ENCODE data around the gene LY6G6C. TPM values are rescaled to one million over a fixed set of nuclear protein-coding genes. Genes with fewer than 3 reads are reported as not detected.

The LY6G6C gene
- total and polyA plus RNA-seq, 2 experiments from 2014 or later, result not detected

DNA sequence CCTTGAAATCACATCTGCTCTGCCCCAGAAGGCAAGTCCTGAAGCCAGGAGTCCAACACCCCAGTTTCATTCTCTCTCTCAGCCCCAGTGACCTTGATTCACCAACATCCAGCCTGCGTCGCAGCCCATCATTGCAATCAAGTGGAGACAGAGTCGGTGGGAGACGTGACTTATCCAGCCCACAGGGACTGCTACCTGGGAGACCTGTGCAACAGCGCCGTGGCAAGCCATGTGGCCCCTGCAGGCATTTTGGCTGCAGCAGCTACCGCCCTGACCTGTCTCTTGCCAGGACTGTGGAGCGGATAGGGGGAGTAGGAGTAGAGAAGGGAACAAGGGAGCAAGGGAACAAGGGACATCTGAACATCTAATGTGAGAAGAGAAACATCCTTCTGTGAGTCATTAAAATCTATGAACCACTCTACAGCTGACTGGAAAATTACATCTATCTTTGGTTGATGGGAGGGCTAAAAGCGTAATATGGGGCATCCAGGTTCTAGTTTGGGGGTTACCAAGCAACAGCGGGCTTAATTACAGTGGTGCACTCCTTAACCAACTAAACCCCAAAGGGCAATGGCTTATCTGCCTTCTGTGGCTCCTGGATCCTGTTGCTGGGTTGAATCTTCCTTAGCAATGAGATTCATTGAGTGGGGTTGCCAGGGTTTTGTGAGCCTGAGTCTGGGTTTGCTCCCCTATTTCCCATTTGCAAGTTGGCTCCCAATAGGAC is 3.9 kb downstream of the LY6G6C start:
- peak; percentile 48 for TF ChIP-seq CREB1 (CRISPR knock-in tag; IDR thresholded peaks at IDR 0.05; ENCODE audit: low read depth)
- TF ChIP-seq, protein P1, sequence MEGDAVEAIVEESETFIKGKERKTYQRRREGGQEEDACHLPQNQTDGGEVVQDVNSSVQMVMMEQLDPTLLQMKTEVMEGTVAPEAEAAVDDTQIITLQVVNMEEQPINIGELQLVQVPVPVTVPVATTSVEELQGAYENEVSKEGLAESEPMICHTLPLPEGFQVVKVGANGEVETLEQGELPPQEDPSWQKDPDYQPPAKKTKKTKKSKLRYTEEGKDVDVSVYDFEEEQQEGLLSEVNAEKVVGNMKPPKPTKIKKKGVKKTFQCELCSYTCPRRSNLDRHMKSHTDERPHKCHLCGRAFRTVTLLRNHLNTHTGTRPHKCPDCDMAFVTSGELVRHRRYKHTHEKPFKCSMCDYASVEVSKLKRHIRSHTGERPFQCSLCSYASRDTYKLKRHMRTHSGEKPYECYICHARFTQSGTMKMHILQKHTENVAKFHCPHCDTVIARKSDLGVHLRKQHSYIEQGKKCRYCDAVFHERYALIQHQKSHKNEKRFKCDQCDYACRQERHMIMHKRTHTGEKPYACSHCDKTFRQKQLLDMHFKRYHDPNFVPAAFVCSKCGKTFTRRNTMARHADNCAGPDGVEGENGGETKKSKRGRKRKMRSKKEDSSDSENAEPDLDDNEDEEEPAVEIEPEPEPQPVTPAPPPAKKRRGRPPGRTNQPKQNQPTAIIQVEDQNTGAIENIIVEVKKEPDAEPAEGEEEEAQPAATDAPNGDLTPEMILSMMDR (conservative IDR thresholded peaks at IDR 0.05; ENCODE audit: low read depth in 2 of 2), result peak; percentile 64 to 67
- no peak for TF ChIP-seq STAT1 (IDR thresholded peaks at IDR 0.05; ENCODE audit: unreplicated experiment)
- Histone ChIP-seq H3K36me3 (ENCODE audit: insufficient read depth) (no peaks in the 10 kb centered on the region), H3K4me3 (no peak overlapping the region), H3K27me3 (ENCODE audit: insufficient read depth) (no peaks in the 10 kb centered on the region), H3K9me2 (ENCODE audit: insufficient read depth) (no peaks in the 10 kb centered on the region), H4K20me1 (replicated peaks; ENCODE audit: insufficient read depth) (no peaks in the 10 kb centered on the region), H3K4me2 (peak overlapping the region; percentile 19), H3F3A (replicated peaks; ENCODE audit: low read depth) (no peaks in the 10 kb centered on the region), H2AFZ (peak overlapping the region; percentile 72), H3K79me2 (replicated peaks; ENCODE audit: insufficient read depth) (no peaks in the 10 kb centered on the region), H3K4me1 (ENCODE audit: insufficient read depth) (peaks cover 34% of the 10 kb centered on the region), H3K27ac (ENCODE audit: low read depth) (no peak overlapping the region)
- ATAC-seq, result peak; percentile 82
- DNase-seq (ENCODE audit: low spot score), result peak; percentile 83
- peaks cover 39% of the 10 kb centered on the region for H3K4me1 Mint-ChIP-seq
- no peaks in the 10 kb centered on the region for H3K9me3 Mint-ChIP-seq
- no peak overlapping the region; the same call in 2 of the 3 replicates for H3K4me3 Mint-ChIP-seq
- peaks cover 19% of the 10 kb centered on the region for H3K27me3 Mint-ChIP-seq (ENCODE audit: insufficient read depth, low read depth, poor library complexity)
- H3K27ac Mint-ChIP-seq, result peak overlapping the region; percentile 10
- no peaks in the 10 kb centered on the region; the same call in 2 of the 3 replicates for H3K36me3 Mint-ChIP-seq (ENCODE audit: low read depth)

DNA sequence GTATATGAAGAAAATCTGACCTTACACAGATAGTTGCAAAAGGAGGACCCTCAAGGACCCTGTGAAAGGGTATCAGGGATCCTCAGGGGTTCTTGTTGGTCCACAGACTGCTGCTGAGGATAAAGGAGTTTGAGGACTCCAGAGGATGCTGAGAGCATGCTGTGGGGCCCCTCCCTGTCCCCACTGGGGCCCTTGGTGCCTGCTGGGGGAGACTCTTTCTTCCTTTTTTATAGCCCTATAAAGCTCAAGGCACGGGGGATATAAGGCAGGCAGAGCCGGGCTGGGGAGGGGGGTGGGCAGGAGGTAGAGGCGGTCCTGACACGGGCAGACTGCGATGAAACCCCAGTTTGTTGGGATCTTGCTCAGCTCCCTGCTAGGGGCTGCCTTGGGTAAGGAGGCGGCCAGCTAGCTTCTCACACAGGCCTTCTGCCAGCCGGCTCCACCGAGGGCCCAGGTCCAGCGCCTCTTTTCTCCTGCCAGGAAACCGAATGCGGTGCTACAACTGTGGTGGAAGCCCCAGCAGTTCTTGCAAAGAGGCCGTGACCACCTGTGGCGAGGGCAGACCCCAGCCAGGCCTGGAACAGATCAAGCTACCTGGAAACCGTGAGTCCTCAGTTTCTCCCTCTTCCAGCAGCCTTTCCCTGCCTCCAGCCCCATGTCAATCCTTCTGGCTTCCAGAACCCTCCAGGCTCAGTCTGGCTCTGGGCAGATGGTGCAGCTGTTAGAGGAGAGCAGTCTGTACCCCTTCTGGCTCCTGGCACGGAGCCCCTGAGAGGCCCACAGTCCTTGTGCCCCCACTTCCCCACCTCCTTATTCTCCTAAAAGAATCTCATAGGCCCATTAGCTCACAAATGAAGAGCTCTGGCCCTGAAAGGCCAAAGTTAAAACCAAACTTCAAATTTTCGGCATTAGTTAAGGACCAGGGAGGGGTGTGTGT is 6.3 kb downstream of the LY6G6C start, which contains the start of gene LY6G6D:
TSS of gene LY6G6D (plus strand) at position 327 of the 937 bp plus-strand sequence. CDS start at position 335, 8 bp downstream.
- Histone ChIP-seq H3K4me2 (peak within 1 kb of the TSS; percentile 71), H2AFZ (peak within 1 kb of the TSS; percentile 100), H3K4me1 (ENCODE audit: insufficient read depth) (peaks cover 34% of the 10 kb centered on the region), H4K20me1 (replicated peaks; ENCODE audit: insufficient read depth) (no peaks in the 10 kb centered on the region), H3K4me3 (no peak within 1 kb of the TSS), H3K36me3 (ENCODE audit: insufficient read depth) (no peaks in the 10 kb centered on the region), H3K79me2 (replicated peaks; ENCODE audit: insufficient read depth) (no peaks in the 10 kb centered on the region), H3F3A (replicated peaks; ENCODE audit: low read depth) (no peaks in the 10 kb centered on the region), H3K9me2 (ENCODE audit: insufficient read depth) (no peaks in the 10 kb centered on the region), H3K27me3 (ENCODE audit: insufficient read depth) (no peaks in the 10 kb centered on the region), H3K27ac (ENCODE audit: low read depth) (no peak within 1 kb of the TSS; the same call in 1 of the 2 replicates)
- DNase-seq (ENCODE audit: low spot score), result peak; percentile 24
- H3K36me3 Mint-ChIP-seq (ENCODE audit: low read depth), result no peaks in the 10 kb centered on the region; the same call in 2 of the 3 replicates
- H3K4me1 Mint-ChIP-seq, result peaks cover 45% of the 10 kb centered on the region
- no peak within 1 kb of the TSS for H3K4me3 Mint-ChIP-seq
- no peaks in the 10 kb centered on the region for H3K9me3 Mint-ChIP-seq
- ATAC-seq, result no peak
- H3K27ac Mint-ChIP-seq, result peak within 1 kb of the TSS; percentile 69
- H3K27me3 Mint-ChIP-seq (ENCODE audit: insufficient read depth, low read depth, poor library complexity), result peaks cover 16% of the 10 kb centered on the region
- TF ChIP-seq ZNF331 (CRISPR knock-in tag; IDR thresholded peaks at IDR 0.05; ENCODE audit: low read depth) (no peak), EZH2 (IDR thresholded peaks at IDR 0.05; ENCODE audit: low read depth, unreplicated experiment) (no peak), NANOG (IDR thresholded peaks at IDR 0.05; ENCODE audit: borderline replicate concordance) (no peak), EZH2phosphoT487 (IDR thresholded peaks at IDR 0.05; ENCODE audit: unreplicated experiment) (no peak), STAT1 (IDR thresholded peaks at IDR 0.05; ENCODE audit: unreplicated experiment) (no peak), CREB1 (CRISPR knock-in tag; IDR thresholded peaks at IDR 0.05; ENCODE audit: low read depth) (no peak)
- TF ChIP-seq, protein P2, sequence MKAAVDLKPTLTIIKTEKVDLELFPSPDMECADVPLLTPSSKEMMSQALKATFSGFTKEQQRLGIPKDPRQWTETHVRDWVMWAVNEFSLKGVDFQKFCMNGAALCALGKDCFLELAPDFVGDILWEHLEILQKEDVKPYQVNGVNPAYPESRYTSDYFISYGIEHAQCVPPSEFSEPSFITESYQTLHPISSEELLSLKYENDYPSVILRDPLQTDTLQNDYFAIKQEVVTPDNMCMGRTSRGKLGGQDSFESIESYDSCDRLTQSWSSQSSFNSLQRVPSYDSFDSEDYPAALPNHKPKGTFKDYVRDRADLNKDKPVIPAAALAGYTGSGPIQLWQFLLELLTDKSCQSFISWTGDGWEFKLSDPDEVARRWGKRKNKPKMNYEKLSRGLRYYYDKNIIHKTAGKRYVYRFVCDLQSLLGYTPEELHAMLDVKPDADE (IDR thresholded peaks at IDR 0.05), result no peak
- TF ChIP-seq, protein P3, sequence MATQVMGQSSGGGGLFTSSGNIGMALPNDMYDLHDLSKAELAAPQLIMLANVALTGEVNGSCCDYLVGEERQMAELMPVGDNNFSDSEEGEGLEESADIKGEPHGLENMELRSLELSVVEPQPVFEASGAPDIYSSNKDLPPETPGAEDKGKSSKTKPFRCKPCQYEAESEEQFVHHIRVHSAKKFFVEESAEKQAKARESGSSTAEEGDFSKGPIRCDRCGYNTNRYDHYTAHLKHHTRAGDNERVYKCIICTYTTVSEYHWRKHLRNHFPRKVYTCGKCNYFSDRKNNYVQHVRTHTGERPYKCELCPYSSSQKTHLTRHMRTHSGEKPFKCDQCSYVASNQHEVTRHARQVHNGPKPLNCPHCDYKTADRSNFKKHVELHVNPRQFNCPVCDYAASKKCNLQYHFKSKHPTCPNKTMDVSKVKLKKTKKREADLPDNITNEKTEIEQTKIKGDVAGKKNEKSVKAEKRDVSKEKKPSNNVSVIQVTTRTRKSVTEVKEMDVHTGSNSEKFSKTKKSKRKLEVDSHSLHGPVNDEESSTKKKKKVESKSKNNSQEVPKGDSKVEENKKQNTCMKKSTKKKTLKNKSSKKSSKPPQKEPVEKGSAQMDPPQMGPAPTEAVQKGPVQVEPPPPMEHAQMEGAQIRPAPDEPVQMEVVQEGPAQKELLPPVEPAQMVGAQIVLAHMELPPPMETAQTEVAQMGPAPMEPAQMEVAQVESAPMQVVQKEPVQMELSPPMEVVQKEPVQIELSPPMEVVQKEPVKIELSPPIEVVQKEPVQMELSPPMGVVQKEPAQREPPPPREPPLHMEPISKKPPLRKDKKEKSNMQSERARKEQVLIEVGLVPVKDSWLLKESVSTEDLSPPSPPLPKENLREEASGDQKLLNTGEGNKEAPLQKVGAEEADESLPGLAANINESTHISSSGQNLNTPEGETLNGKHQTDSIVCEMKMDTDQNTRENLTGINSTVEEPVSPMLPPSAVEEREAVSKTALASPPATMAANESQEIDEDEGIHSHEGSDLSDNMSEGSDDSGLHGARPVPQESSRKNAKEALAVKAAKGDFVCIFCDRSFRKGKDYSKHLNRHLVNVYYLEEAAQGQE (IDR thresholded peaks at IDR 0.05; ENCODE audit: unreplicated experiment), result no peak
